SK-N-SH treated with all-trans-retinoic acid at 6 μM for 48 hours (cell line): ENCODE data around the gene RBPMS2.

Experiments
- ARNTL ChIP-seq: fragments of 450-650 bp; formaldehyde crosslinking; IDR thresholded peaks from 2 replicates; pipeline ENCODE4 v1.5.0; 2020; ENCODE audit warnings: low read depth, mild to moderate bottlenecking, moderate library complexity, borderline replicate concordance
- TF ChIP-seq, protein P1 (sequence below): fragments of 250-450 bp; sonication (Bioruptor Pico); IDR thresholded peaks from 2 replicates; pipeline ENCODE4 v1.5.1; 2020; ENCODE audit warnings: low read depth, mild to moderate bottlenecking, moderate library complexity

DNA sequence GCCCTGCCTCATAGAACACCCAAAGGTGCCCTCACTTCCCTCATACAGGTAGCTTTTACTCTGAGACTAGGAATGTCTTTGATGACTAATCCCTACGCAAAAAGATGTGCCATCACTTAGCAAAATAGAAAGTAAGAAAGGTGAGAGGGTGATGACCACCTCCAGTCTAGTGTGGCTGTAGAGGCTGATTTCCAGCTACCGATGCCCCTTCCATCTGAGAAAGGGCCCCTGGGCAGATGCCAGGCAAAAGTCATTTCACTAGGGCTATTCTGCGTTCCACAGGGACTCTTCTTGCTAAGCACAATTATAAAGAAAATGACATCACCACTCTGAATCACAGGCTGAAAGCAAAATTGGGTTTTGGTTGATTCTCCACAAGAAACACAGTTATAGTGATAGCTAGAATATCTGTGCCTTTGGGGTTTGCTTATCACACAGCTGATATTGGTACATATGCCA lies 77.4 kb downstream of the RBPMS2 start:
- TF ChIP-seq, protein P1, sequence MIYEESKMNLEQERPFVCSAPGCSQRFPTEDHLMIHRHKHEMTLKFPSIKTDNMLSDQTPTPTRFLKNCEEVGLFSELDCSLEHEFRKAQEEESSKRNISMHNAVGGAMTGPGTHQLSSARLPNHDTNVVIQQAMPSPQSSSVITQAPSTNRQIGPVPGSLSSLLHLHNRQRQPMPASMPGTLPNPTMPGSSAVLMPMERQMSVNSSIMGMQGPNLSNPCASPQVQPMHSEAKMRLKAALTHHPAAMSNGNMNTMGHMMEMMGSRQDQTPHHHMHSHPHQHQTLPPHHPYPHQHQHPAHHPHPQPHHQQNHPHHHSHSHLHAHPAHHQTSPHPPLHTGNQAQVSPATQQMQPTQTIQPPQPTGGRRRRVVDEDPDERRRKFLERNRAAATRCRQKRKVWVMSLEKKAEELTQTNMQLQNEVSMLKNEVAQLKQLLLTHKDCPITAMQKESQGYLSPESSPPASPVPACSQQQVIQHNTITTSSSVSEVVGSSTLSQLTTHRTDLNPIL (CRISPR knock-in tag) = no peak
- TF ChIP-seq ARNTL (CRISPR knock-in tag) = no peak
